GM18498 (cell line): ENCODE results near the gene FAAP100.
"Not testable (repeated sequence)": the region's sequence is repeated elsewhere in the genome, so short reads cannot be mapped to it uniquely, and the experiment has no call there.

Source experiments
- ATAC-seq: cut with Tn5 transposase; IDR thresholded peaks from one replicate; pipeline ENCODE4 v1.9.1; 2021; ENCODE audit warnings: mild to moderate bottlenecking, moderate library complexity; ENCODE audit not compliant: unreplicated experiment

Gene FAAP100

GRCh38 chr17:81552244-81553017 is at the start of gene FAAP100:
FAAP100 (minus strand) TSS chr17:81552353; CDS start chr17:81552330, 23 bp downstream.
- peak; percentile 56 for ATAC-seq

- peak; percentile 44 for ATAC-seq
Observed at GRCh38 chr17:81601525-81602120, 49.5 kb upstream of the FAAP100 start.

- ATAC-seq, result no peak
Observed at GRCh38 chr17:81599719-81600486, 47.8 kb upstream of the FAAP100 start.

- ATAC-seq, result no peak
Observed at GRCh38 chr17:81593105-81593871, 41.1 kb upstream of the FAAP100 start.

GRCh38 chr17:81591971-81592370 is 39.8 kb upstream of the FAAP100 start:
- no peak for ATAC-seq

GRCh38 chr17:81590121-81590520 is 38.0 kb upstream of the FAAP100 start:
- ATAC-seq, result no peak

GRCh38 chr17:81589612-81590011 is 37.5 kb upstream of the FAAP100 start:
- ATAC-seq, result no peak

GRCh38 chr17:81586096-81586495 is 33.9 kb upstream of the FAAP100 start:
- ATAC-seq, result no peak

GRCh38 chr17:81584771-81585170 is 32.6 kb upstream of the FAAP100 start:
- ATAC-seq, result not testable (repeated sequence)

GRCh38 chr17:81583589-81584342 is 31.6 kb upstream of the FAAP100 start:
- no peak for ATAC-seq

GRCh38 chr17:81582749-81583148 is 30.6 kb upstream of the FAAP100 start:
- no peak for ATAC-seq

- ATAC-seq, result no peak
Observed at GRCh38 chr17:81582341-81582740, 30.2 kb upstream of the FAAP100 start.

- ATAC-seq, result no peak
Observed at GRCh38 chr17:81581758-81582157, 29.6 kb upstream of the FAAP100 start.

GRCh38 chr17:81580481-81580880 is 28.3 kb upstream of the FAAP100 start:
- ATAC-seq, result no peak

GRCh38 chr17:81579821-81580321 is 27.7 kb upstream of the FAAP100 start:
- no peak for ATAC-seq

- ATAC-seq, result no peak
Observed at GRCh38 chr17:81579298-81579697, 27.1 kb upstream of the FAAP100 start.

GRCh38 chr17:81578561-81579225 is 26.5 kb upstream of the FAAP100 start:
- no peak for ATAC-seq

- no peak for ATAC-seq
Observed at GRCh38 chr17:81578038-81578441, 25.9 kb upstream of the FAAP100 start.

- ATAC-seq, result no peak
Observed at GRCh38 chr17:81577278-81578000, 25.3 kb upstream of the FAAP100 start.
